SK-N-SH (cell line): Measurements from ENCODE around the gene VCPKMT.

ENCODE experiments used
- CTCF ChIP-seq: fragments of 200-600 bp; sonication (generic); IDR thresholded peaks from 2 replicates; pipeline ENCODE4 v1.6.1; 2017; ENCODE audit warnings: antibody characterized with exemption, mild to moderate bottlenecking, moderate library complexity
- EP300 ChIP-seq, 2 experiments: IDR thresholded peaks; 2 replicates each; pipeline versions ENCODE4 v1.4.0 to v1.6.1; 2012; ENCODE audit warnings: borderline replicate concordance in 1 of 2, low read depth in 1 of 2, low read length in 1 of 2
- EZH2phosphoT487 ChIP-seq: fragments of 200-600 bp; sonication (generic); IDR thresholded peaks from 2 replicates; pipeline ENCODE4 v1.6.1; 2017; ENCODE audit warnings: low read depth, mixed run types, mild to moderate bottlenecking, antibody characterized with exemption, moderate library complexity, borderline replicate concordance
- FOSL2 ChIP-seq: IDR thresholded peaks from 2 replicates; pipeline ENCODE4 v1.4.0; 2012; ENCODE audit warnings: low read depth, mild to moderate bottlenecking, moderate library complexity, borderline replicate concordance
- GABPA ChIP-seq: IDR thresholded peaks from 2 replicates; pipeline ENCODE4 v1.4.0; 2012; ENCODE audit warnings: low read depth, mild to moderate bottlenecking
- GATA2 ChIP-seq: sonication (generic); formaldehyde crosslinking; IDR thresholded peaks from 2 replicates; pipeline ENCODE4 v1.5.0; 2020; ENCODE audit warnings: mild to moderate bottlenecking, missing genetic modification reagents
- MAX ChIP-seq: IDR thresholded peaks from 2 replicates; pipeline ENCODE4 v1.4.0; 2012; ENCODE audit warnings: low read depth
- POLR2AphosphoS5 ChIP-seq: IDR thresholded peaks from 2 replicates; pipeline ENCODE4 v1.6.1; 2012; ENCODE audit warnings: low read depth, low read length
- TEAD4 ChIP-seq: IDR thresholded peaks from 2 replicates; pipeline ENCODE4 v1.4.0; 2012; ENCODE audit warnings: mild to moderate bottlenecking, borderline replicate concordance; ENCODE audit not compliant: insufficient read depth
- TF ChIP-seq, protein P1 (sequence below): fragments of 150-350 bp; IDR thresholded peaks from 2 replicates; pipeline ENCODE4 v1.6.1; 2017; ENCODE audit warnings: antibody characterized with exemption, low read length, low read depth, borderline replicate concordance

GRCh38 chr14:50116181-50116956, at the start of gene VCPKMT:
- peak; percentile 84 for TF ChIP-seq POLR2AphosphoS5
- TF ChIP-seq EP300 (IDR thresholded peaks at IDR 0.05; ENCODE audit: borderline replicate concordance in 1 of 2, low read depth in 1 of 2, low read length in 1 of 2): 0 out of 4 replicates have a peak, but pooled peaks of 1 of the 2 experiments have one; percentile 21
- TF ChIP-seq CTCF: no peak
- peak; percentile 87 for TF ChIP-seq MAX
- TF ChIP-seq FOSL2: no peak
- TF ChIP-seq TEAD4: no peak
- TF ChIP-seq GATA2 (CRISPR knock-in tag): no peak; the same call in 1 of the 2 replicates
- no peak for TF ChIP-seq EZH2phosphoT487
- 0 out of 2 replicates have a peak, but pooled peaks have one; percentile 37 for TF ChIP-seq GABPA
- TF ChIP-seq, protein P1, sequence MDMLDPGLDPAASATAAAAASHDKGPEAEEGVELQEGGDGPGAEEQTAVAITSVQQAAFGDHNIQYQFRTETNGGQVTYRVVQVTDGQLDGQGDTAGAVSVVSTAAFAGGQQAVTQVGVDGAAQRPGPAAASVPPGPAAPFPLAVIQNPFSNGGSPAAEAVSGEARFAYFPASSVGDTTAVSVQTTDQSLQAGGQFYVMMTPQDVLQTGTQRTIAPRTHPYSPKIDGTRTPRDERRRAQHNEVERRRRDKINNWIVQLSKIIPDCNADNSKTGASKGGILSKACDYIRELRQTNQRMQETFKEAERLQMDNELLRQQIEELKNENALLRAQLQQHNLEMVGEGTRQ: no peak
